ENCODE data around the gene GRB10. TPM values are rescaled to one million over a fixed set of nuclear protein-coding genes. Genes with fewer than 3 reads are reported as not detected.
A peak's percentile ranks its signal among the peaks of the same experiment; 100 is the strongest.
"Not testable (repeated sequence)": the region's sequence is repeated elsewhere in the genome, so short reads cannot be mapped to it uniquely, and the experiment has no call there.

Gene GRB10
- total RNA-seq, 4 donors from 2014 or later, result 32.1 to 50.3 (median 38.1) TPM

DNA sequence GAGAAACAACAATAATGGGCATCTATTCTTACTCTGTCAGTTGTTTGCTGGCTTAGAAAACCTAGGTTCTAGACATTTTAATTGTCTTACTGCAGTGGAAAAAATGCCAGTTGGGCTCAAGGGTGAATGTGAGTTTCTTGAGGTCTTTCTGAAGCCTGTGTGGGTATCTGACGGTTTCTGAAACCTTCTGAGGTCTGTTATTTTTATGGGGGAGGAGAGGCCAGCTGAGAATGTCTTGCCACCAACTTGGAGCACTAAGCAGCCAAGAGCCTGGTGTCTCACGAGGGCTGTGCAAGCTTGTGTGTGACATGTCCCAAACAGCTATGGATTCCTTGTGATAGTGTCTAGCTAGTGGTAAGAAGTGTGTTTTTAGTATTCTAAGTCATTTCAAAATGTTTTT, 193.3 kb downstream of the GRB10 start:
- H3K4me1 ChIP-seq, result no peaks in the 10 kb centered on the region

GRCh38 chr7:50588937-50589336, 193.8 kb downstream of the GRB10 start:
- H3K27me3 ChIP-seq, result no peaks in the 10 kb centered on the region
- DNase-seq, result no peak
- H3K4me1 ChIP-seq, result no peaks in the 10 kb centered on the region
- H3K9me3 ChIP-seq, result peaks cover 0 to 6% (median under 1%) of the 10 kb centered on the region in 4 donors
- H3K4me3 ChIP-seq, result no peak overlapping the region
- TF ChIP-seq, protein P1, sequence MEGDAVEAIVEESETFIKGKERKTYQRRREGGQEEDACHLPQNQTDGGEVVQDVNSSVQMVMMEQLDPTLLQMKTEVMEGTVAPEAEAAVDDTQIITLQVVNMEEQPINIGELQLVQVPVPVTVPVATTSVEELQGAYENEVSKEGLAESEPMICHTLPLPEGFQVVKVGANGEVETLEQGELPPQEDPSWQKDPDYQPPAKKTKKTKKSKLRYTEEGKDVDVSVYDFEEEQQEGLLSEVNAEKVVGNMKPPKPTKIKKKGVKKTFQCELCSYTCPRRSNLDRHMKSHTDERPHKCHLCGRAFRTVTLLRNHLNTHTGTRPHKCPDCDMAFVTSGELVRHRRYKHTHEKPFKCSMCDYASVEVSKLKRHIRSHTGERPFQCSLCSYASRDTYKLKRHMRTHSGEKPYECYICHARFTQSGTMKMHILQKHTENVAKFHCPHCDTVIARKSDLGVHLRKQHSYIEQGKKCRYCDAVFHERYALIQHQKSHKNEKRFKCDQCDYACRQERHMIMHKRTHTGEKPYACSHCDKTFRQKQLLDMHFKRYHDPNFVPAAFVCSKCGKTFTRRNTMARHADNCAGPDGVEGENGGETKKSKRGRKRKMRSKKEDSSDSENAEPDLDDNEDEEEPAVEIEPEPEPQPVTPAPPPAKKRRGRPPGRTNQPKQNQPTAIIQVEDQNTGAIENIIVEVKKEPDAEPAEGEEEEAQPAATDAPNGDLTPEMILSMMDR (IDR thresholded peaks at IDR 0.05), result peak in 1 of 6 experiments; percentile 3
- no peak for TF ChIP-seq POLR2A (IDR thresholded peaks at IDR 0.05)
- peaks cover 0 to 9% (median 0%) of the 10 kb centered on the region in 3 donors for H3K36me3 ChIP-seq
- H3K27ac ChIP-seq, result no peak overlapping the region

More for the DNA sequence above, 193.3 kb downstream of the GRB10 start:
- H3K36me3 ChIP-seq, result peaks cover 0 to 9% (median 0%) of the 10 kb centered on the region in 3 donors
- no peak overlapping the region for H3K27ac ChIP-seq
- TF ChIP-seq POLR2A (IDR thresholded peaks at IDR 0.05), result no peak
- TF ChIP-seq, protein P1 (IDR thresholded peaks at IDR 0.05), result no peak
- no peak for DNase-seq
- H3K27me3 ChIP-seq, result no peaks in the 10 kb centered on the region
- no peak overlapping the region for H3K4me3 ChIP-seq
- peaks cover 0 to 2% (median 0%) of the 10 kb centered on the region in 4 donors for H3K9me3 ChIP-seq

DNA sequence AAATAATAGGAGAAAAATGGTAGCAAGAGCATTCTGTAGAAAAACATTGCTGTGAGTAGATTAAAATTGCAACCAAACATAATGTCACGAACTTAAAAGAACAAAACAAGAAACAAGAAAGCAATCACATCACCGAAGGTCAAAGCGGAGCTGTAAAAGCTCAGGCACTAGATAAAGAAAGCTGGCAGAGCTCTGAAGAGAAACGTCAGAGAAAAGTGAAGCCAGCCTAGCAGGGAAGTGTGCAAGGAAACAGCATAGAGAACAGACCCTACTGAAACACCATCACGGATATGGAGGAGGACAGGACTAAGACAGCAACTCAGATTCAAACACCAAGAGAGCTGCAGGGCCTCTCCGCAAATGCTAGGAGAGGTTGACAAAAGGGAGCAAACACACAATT, 195.0 kb downstream of the GRB10 start:
- no peaks in the 10 kb centered on the region for H3K4me1 ChIP-seq
- peaks cover 0 to 14% (median 3%) of the 10 kb centered on the region in 4 donors for H3K9me3 ChIP-seq
- peaks cover 0 to 4% (median 0%) of the 10 kb centered on the region in 3 donors for H3K36me3 ChIP-seq
- TF ChIP-seq, protein P1 (IDR thresholded peaks at IDR 0.05), result no peak
- TF ChIP-seq POLR2A (IDR thresholded peaks at IDR 0.05), result no peak
- DNase-seq, result no peak
- H3K27me3 ChIP-seq, result no peaks in the 10 kb centered on the region
- H3K4me3 ChIP-seq, result no peak overlapping the region
- no peak overlapping the region for H3K27ac ChIP-seq

DNA sequence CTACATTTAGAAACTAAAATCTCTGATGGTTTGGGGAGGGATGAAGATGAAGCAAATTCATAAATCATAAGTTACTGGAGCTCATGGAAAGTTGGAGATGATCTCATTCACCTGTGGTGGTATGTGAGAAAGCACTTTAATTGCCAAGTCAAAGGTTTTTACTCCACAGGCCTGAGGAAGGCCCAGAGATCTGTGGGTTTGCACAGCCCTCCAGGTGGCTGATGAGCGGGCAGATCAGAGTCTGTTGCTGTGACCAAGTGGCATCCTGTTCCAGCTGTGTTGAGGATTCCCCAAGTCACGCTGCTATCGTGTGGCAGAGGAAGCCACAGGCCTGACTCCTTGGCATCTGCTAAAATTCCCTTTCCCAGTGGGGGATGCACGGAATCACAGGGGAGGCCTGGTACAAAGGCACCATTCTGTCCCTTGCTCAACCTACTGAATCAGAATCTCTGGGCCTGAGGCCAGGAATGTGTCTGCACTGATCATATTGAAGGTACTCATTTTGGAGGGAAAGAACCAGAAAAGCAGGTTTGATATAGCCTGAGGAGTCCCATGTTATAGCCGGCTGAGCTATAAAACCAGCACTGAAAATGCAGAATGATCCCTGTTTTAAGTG, 197.8 kb downstream of the GRB10 start:
- Histone ChIP-seq H3K4me3 (no peak overlapping the region), H3K4me1 (no peaks in the 10 kb centered on the region), H3K27me3 (no peaks in the 10 kb centered on the region), H3K27ac (no peak overlapping the region), H3K36me3 (no peaks in the 10 kb centered on the region), H3K9me3 (peaks cover 0 to 14% (median 3%) of the 10 kb centered on the region in 4 donors)
- TF ChIP-seq POLR2A (IDR thresholded peaks at IDR 0.05), result no peak
- TF ChIP-seq, protein P1 (IDR thresholded peaks at IDR 0.05), result no peak
- DNase-seq, result no peak

DNA sequence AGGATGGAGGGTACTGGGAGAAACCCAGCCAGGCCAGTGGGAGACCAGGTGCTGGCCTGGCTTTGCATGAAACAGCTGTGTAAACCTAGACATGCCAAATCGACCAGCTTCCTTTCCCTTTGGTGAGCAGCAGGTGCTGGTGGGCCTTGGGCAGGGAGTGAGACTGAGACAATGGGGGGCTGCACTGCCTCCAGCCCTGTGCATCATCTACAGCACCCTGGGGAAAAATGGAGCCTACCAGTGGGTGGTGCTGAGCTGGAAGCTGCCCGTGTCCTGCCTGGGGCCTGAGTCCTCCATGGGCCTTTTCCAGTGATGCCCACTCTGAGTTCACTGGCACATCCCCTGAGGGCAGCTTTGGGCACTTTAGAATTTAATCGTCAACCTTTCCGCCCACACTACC, 198.3 kb downstream of the GRB10 start:
- no peak overlapping the region for H3K27ac ChIP-seq
- TF ChIP-seq POLR2A (IDR thresholded peaks at IDR 0.05), result no peak
- TF ChIP-seq, protein P1 (IDR thresholded peaks at IDR 0.05), result no peak
- DNase-seq, result no peak

DNA sequence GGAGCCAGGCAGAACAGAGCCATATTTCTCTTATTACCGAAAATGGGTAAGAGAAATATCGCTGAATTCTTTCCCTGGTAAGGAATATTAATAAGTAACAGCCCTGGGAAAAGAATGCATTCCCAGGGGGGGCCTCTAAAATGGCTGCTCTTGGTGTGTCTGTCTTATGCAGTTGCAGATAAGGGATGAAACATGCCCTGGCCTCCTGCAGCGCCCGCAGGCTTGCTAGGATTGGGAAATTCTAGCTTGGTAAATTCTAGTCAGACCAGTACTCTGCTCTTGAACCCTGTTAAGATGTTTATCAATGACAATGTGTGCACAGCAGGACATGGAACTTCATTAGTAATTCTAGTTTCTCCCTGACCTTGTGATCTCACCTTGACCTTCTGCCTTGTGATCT, 199.4 kb downstream of the GRB10 start:
- DNase-seq, H3K4me3 ChIP-seq, H3K36me3 ChIP-seq, H3K27ac ChIP-seq, H3K27me3 ChIP-seq, H3K4me1 ChIP-seq: not testable (repeated sequence)
- peaks cover 0 to 14% (median 3%) of the 10 kb centered on the region in 4 donors for H3K9me3 ChIP-seq

More for the DNA sequence above, 198.3 kb downstream of the GRB10 start:
- no peaks in the 10 kb centered on the region for H3K27me3 ChIP-seq
- H3K36me3 ChIP-seq, result no peaks in the 10 kb centered on the region
- no peak overlapping the region for H3K4me3 ChIP-seq
- H3K4me1 ChIP-seq, result no peaks in the 10 kb centered on the region
- H3K9me3 ChIP-seq, result peaks cover 0 to 14% (median 3%) of the 10 kb centered on the region in 4 donors

DNA sequence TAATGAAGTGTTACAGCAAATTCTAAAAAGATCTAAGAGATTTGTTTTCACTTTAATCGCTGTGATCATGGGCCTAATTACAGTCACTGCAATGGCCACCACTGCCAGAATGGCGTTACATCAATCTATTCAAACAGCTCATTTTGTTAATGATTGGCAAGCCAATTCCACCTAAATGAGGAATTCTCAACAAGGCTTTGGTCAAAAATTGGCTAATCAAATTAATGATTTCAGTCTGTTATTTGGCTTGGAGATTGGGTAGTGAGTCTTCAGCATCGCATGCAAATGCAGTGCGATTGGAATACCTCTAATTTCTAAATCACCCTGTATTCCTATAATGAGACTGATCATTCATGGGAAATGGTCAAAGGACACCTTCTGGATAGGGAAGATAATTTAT, 200.4 kb downstream of the GRB10 start:
- not testable (repeated sequence) for H3K36me3 ChIP-seq, H3K4me3 ChIP-seq, DNase-seq, H3K27ac ChIP-seq, H3K27me3 ChIP-seq, H3K4me1 ChIP-seq
- peaks cover 0 to 14% (median 3%) of the 10 kb centered on the region in 4 donors for H3K9me3 ChIP-seq

- not testable (repeated sequence) for H3K27me3 ChIP-seq, H3K27ac ChIP-seq
Measured at GRCh38 chr7:50580666-50581065, 202.0 kb downstream of the GRB10 start.

More at GRCh38 chr7:50580666-50581065, 202.0 kb downstream of the GRB10 start:
- not testable (repeated sequence) for H3K4me1 ChIP-seq, H3K4me3 ChIP-seq, H3K36me3 ChIP-seq, DNase-seq
- peaks cover 0 to 14% (median 3%) of the 10 kb centered on the region in 4 donors for H3K9me3 ChIP-seq

Data from Peyer's patch (tissue), 4 donors.